HG03520 (cell line): Measurements from ENCODE around the gene DENND4C.
A peak's percentile ranks its signal among the peaks of the same experiment; 100 is the strongest.
"Not testable (repeated sequence)": the region's sequence is repeated elsewhere in the genome, so short reads cannot be mapped to it uniquely, and the experiment has no call there.

ENCODE experiments used
- ATAC-seq: cut with Tn5 transposase; IDR thresholded peaks from one replicate; pipeline ENCODE4 v1.9.1; 2021; ENCODE audit warnings: mild to moderate bottlenecking, moderate library complexity; ENCODE audit not compliant: unreplicated experiment

Gene DENND4C

DNA sequence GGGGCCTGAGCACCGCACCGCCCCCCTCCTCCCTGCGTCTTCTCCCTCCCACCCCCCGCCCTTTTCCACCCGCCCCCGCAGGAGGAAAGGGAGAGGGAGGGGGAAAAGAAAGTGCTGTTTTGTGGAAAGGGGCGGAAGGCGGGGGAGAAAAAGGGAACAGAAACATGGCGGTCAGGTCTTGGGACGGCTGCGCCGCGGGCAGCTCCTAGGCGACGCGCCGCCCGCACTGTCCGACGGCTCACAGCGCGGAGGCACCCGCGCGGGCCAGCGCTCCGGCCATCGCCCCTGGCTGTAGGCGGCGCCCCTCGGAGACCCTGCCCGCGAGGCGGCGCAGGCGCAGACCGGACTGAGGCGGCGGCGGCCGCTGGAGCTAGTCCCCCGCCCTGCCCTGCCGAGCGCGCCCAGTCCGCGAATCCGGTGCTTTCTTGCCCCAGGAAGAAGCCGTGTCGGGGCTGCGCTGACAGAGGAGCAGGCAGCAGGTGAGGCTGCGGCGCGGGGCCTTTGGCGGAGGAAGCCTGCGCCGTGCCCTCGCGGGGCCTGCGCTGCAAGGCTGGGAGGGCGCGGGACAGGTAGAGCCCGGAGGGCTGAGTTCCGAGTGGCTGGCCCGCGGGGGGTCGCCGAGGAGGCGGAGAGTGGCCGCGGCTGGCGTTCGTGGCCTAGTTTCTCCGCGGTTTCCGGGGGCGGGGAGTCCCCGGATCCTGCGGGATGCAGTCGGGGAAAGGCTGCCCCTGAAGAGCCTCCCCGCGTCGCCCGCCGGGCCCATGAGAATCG lies at the start of gene DENND4C:
TSS of gene DENND4C (plus strand) at position 339 of the 771 bp plus-strand sequence. CDS start 45,482 bp downstream, outside the sequence.
- peak; percentile 75 for ATAC-seq

DNA sequence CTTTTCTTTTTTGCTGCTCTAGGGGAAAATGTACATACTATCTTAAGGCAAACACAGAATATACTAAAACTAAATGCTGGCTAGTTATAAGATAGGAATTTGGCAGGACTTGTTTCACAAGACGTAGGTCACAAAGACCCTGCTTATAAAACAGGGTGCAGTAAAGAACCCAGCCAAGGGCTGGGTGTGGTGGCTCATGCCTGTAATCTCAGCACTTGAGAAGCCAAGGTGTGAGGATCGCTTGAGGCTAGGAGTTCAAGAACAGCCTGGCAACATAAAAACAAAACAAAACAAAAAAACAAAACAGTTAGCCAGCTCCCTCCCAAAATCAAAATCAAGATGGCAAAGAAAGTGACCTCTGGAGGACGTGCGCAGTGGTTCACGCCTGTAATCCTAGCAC lies 49.5 kb upstream of the DENND4C start:
- ATAC-seq, result no peak

GRCh38 chr9:19181561-19181960 lies 48.9 kb upstream of the DENND4C start:
- ATAC-seq, result no peak

DNA sequence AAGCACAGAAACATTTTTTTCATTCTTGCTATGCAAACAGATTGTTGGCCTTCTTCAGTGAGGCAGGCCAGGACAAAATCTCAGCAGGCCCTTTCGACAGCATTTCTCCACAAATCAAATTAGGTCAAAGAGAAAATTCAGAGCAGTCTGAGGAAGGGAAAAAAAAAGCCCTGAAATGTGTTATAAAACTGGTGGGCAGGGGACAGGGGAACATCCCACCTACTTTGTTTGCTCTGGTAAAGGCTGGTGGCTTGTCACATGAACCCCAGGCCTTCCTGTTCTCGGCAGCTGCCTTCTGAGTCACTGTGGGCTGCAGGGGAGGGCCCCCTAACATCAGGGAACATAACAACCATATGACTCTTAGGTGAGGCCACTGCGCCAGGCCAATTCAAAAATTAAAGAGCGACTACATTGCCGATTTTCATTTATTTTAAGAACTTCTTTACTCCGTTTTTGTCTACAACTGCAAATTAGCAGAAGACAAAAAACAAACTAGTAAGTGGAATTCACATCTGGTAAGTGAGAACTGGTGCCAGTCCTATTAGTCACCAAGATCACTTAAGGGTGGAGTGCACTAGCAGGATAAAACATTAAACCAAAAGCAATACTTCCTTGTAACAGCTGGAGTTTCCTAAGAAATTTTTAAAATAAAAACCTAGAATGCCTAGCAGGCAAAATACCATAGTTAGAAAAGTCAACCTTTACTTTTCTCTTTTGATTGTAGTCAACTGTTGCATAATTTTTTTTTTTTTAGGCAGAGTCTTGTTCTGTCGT lies 46.2 kb upstream of the DENND4C start:
- peak; percentile 97 for ATAC-seq

DNA sequence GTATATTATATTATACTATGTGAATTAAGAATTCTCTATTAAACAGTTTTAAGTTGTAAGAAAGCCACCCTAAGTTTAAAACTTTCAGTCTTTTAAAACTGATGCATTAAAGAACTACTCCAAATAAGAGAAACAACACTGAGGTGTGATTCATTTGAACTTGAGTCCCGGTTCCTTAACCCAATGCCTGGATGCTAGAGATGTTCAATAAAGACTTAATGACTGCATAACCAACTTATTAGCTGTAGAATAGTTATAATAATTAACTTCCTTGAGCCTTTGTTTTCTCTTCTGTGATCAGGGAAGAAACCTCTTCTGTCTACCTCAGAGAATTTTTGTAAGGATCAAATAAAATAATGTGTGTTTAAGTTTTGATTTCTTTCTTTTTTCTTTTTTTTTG lies 45.3 kb upstream of the DENND4C start:
- ATAC-seq, result no peak

DNA sequence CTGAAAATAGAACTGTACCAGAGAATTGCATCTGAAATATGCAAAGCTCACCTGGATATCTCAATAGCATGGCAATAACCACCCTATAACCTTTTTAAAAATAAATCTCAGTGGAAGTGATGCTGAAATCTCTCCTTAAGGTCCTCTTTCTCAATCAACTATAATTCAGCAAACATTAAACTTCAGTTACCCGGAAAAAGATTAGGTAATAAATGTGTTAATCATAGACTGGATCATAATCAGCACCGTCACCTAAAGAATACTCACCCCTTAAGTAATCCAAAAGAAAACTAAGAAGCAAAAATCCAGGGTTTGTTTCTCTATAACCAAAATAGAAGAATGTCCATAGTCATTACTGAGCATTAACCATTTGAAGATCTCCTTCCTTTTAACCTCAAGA lies 44.3 kb upstream of the DENND4C start:
- no peak for ATAC-seq

DNA sequence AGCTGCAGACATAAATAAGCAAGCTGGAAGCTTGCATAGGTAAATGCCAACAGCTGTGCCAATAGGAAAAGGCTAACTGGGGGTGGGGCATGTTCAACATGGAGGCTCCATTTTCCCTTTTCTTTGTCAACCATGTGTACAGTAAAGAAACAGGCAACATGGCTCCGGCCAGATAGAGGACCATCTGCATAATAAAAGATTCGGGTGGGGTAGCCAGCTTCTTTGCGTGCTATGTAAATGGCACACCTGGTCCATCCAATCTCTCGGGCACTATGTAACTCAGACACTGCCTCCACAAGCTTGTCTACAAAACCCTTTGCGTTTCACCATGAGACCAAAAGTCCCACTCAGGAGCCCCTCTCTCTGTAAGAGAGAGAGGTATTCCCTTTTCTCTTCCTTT lies 41.7 kb upstream of the DENND4C start:
- ATAC-seq, result no peak

GRCh38 chr9:19192202-19193028 lies 38.1 kb upstream of the DENND4C start:
- ATAC-seq, result no peak

- ATAC-seq, result no peak
These were observed 37.5 kb upstream of the DENND4C start for GRCh38 chr9:19193029-19193324.

DNA sequence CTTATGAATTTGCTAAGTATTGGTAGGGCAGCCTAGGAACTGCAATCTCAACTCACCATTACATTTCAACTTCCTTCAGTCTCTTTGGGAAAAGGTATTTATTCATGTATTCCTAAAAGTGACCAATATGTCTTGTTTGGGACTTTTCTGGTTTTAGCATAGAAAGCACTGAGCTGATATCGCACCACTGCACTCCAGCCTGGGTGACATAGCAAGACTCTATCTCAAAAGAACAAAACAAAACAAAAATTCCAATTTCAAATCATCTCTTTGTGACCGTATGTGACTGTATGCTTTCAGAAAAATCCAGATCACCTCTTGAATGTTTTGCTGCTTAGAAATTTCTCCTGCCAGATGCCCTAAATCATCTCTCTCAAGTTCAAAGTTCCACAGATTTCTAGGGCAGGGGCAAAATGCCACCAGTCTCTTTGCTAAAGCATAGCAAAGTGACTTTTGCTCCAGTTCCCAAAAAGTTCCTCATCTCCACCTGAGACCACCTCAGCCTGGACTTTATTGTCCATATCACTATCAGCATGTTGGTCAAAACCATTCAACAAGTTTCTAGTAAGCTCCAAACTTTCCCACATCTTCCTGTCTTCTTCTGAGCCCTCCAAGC lies 37.0 kb upstream of the DENND4C start:
- not testable (repeated sequence) for ATAC-seq

DNA sequence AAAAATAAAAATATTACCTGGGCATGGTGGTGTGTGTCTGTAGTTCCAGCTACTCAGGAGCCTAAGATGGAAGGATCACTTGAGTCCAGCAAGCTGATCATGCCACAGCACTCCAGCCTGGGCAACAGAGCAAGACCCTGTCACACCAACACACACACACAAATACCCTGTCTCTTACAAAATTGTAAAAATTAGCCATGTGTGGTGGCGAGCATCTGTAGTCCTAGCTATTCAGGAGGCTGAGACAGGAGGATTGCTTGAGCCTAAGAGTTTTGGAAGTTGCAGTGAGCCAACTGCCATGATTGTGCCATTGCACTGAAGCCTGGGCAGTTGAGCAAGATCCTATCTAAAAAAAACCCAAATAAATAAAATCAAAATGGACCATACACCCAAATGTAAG lies 32.1 kb upstream of the DENND4C start:
- ATAC-seq, result no peak

GRCh38 chr9:19199012-19199411 lies 31.5 kb upstream of the DENND4C start:
- ATAC-seq, result no peak

GRCh38 chr9:19200229-19200628 lies 30.3 kb upstream of the DENND4C start:
- ATAC-seq, result no peak

GRCh38 chr9:19201899-19202891 lies 28.3 kb upstream of the DENND4C start:
- no peak for ATAC-seq

GRCh38 chr9:19203058-19203457 lies 27.4 kb upstream of the DENND4C start:
- no peak for ATAC-seq

GRCh38 chr9:19208653-19209052 lies 21.8 kb upstream of the DENND4C start:
- no peak for ATAC-seq

- no peak for ATAC-seq
These were observed 21.3 kb upstream of the DENND4C start for GRCh38 chr9:19209188-19209587.

- ATAC-seq, result no peak
These were observed 16.7 kb upstream of the DENND4C start for GRCh38 chr9:19213823-19214222.

DNA sequence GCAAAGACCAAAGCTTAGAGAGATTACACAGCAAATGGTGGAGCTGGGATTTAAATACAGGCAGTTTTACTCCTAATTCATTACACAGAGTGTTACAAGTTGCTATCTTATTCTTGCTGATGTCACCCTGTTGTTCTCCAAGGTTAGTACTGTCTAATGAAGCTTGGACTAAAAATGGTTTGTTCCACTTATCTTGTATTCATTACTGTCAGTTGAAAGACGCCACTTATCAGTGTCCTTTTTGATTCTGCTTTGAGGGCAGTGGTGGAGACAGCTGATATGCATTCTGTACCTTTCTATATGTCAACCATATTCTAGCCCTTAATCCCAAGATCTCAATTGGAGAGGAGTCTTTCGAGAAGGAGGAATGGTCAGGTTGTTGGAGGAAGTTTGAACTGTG lies 14.0 kb upstream of the DENND4C start:
- ATAC-seq, result no peak

DNA sequence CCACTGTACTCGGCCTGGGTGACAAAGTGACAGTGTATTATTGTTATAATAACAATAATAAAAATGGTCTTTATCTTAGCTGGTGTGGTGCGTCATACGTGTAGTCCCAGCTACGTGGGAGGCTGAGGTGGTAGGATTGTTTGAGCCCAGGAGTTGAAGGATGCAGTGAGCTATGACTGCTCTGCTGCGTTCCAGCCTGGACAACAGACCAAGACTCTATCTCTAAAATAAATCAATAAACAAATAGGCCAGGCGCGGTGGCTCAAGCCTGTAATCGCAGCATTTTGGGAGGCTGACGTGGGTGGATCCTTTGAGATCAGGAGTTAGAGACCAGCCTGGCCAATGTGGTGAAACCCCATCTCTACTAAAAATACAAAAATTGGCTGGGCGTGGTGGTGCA lies 9.2 kb upstream of the DENND4C start:
- no peak for ATAC-seq
